ENCODE results near the gene TRIM67.

The TRIM67 gene

DNA sequence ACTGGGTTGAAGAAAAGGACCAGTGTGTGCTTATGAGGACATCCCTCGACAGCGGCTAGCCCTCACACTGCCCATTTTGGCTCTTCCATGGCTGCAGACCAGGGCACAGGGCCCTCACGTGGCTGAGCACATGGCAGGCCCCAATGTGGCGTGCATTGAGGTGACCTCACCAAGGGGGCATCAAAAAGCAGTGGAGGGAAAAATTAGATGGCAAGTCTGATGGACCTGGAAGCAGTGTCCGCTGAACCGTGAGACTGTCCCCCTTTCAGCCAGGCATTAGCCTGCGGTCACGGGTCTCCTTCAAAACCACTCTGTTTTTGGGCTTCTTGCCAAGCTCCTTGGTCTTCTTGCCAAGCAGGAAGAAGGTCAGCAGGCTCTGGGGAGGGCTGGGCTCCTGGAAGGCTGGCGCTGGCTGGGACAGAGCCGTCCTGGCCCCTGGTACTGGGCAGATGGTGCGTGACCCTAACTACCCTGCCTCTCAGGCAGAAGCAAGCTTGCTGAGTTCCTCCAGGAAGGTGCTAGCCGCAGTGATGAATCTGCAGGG, 30.8 kb downstream of the TRIM67 start:
- Histone ChIP-seq H3K4me3 (ENCODE audit: low read length) (no peak overlapping the region), H3K36me3 (ENCODE audit: insufficient read depth, low read length) (no peaks in the 10 kb centered on the region), H3K4me1 (ENCODE audit: insufficient read depth, low read length) (peaks cover 8% of the 10 kb centered on the region), H3K27me3 (ENCODE audit: insufficient read depth, low read length) (no peaks in the 10 kb centered on the region), H2AFZ (ENCODE audit: low read depth, low read length) (no peak overlapping the region), H3K9me3 (ENCODE audit: low read length) (peaks cover 7% of the 10 kb centered on the region)

DNA sequence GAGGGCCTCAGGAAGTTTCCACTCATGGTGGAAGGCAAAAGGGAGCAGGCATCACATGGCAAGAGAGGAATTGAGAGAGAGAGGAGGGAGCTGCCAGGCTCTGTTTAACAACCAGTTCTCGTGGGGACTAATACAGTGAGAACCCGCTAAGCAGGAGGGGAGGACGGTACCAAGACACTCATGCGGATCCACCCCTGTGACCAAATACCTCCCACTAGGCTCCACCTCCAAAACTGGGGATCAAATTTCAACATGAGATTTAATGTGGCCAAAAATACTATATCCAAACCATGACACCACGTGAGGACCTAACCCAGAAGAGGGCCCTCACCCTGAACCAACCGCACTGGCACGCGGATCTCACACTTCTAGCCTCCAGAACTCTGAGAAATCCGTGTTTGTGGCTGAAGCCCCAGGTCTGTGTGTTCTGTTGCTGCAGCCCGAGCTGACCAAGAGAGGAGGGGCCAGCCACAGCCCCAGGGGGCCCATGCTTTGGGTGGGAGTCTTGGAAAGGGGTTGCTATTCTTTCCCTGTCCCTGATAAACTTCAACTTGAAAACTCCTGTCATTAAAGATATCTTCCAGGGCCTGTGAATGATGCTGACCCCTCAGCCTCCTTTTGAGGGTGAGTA, 32.0 kb downstream of the TRIM67 start:
- no peaks in the 10 kb centered on the region for H3K36me3 ChIP-seq (ENCODE audit: insufficient read depth, low read length)
- H3K9me3 ChIP-seq (ENCODE audit: low read length) = peaks cover 4% of the 10 kb centered on the region
- no peaks in the 10 kb centered on the region for H3K27me3 ChIP-seq (ENCODE audit: insufficient read depth, low read length)
- H3K4me3 ChIP-seq (ENCODE audit: low read length) = no peak overlapping the region
- no peak overlapping the region for H2AFZ ChIP-seq (ENCODE audit: low read depth, low read length)
- H3K4me1 ChIP-seq (ENCODE audit: insufficient read depth, low read length) = no peaks in the 10 kb centered on the region

DNA sequence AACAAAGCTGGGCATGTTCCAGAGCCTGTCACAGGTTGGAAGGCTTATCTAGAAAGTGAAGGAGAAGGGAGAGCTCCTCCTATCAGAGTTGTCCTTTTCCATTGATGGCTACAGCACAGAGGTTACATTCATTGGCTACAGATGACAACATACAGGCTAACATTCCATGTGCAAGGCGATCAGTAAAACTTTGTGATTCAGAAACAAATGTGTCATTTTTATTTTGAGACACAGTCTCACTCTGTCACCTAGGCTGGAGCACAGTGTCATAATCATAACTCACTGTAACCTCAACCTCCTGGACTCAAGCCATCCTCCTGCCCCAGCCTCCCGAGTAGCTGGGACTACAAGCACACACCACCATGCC, 32.6 kb downstream of the TRIM67 start:
- H3K4me3 ChIP-seq (ENCODE audit: low read length) = no peak overlapping the region
- H3K27me3 ChIP-seq (ENCODE audit: insufficient read depth, low read length) = no peaks in the 10 kb centered on the region
- H3K4me1 ChIP-seq (ENCODE audit: insufficient read depth, low read length) = no peaks in the 10 kb centered on the region
- H2AFZ ChIP-seq (ENCODE audit: low read depth, low read length) = no peak overlapping the region
- no peaks in the 10 kb centered on the region for H3K36me3 ChIP-seq (ENCODE audit: insufficient read depth, low read length)
- H3K9me3 ChIP-seq (ENCODE audit: low read length) = peaks cover 3% of the 10 kb centered on the region

GRCh38 chr1:231194843-231195516, 33.1 kb downstream of the TRIM67 start:
- no peaks in the 10 kb centered on the region for H3K36me3 ChIP-seq (ENCODE audit: insufficient read depth, low read length)
- no peak overlapping the region for H3K4me3 ChIP-seq (ENCODE audit: low read length)
- H3K4me1 ChIP-seq (ENCODE audit: insufficient read depth, low read length) = no peaks in the 10 kb centered on the region
- H3K27me3 ChIP-seq (ENCODE audit: insufficient read depth, low read length) = no peaks in the 10 kb centered on the region
- peaks cover 2% of the 10 kb centered on the region for H3K9me3 ChIP-seq (ENCODE audit: low read length)
- H2AFZ ChIP-seq (ENCODE audit: low read depth, low read length) = no peak overlapping the region

DNA sequence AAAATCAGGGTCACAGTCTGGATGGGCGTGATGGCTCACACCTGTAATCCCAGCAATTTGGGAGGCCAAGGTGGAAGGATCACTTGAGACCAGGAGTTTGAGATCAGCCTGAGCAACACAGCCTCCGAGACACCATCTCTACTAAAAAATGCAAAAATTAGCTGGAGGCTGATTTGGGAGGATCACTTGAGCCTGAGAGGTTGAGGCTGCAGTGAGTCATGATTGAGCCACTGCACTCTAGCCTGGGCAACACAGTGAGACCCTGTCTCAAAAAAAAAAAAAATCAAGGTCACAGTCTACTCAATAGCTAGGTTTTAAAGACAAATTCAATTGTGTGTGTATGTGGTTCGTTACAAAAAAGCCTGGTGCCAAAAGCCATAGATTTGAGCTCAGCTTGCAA, 34.4 kb downstream of the TRIM67 start:
- Histone ChIP-seq H3K27me3 (ENCODE audit: insufficient read depth, low read length) (no peaks in the 10 kb centered on the region), H3K4me3 (ENCODE audit: low read length) (no peak overlapping the region), H3K36me3 (ENCODE audit: insufficient read depth, low read length) (no peaks in the 10 kb centered on the region)

GRCh38 chr1:231196728-231197127, 34.9 kb downstream of the TRIM67 start:
- H3K4me1 ChIP-seq (ENCODE audit: insufficient read depth, low read length) = no peaks in the 10 kb centered on the region
- H3K27me3 ChIP-seq (ENCODE audit: insufficient read depth, low read length) = no peaks in the 10 kb centered on the region
- peaks cover 2% of the 10 kb centered on the region for H3K9me3 ChIP-seq (ENCODE audit: low read length)
- no peak overlapping the region for H3K4me3 ChIP-seq (ENCODE audit: low read length)
- H2AFZ ChIP-seq (ENCODE audit: low read depth, low read length) = no peak overlapping the region
- no peaks in the 10 kb centered on the region for H3K36me3 ChIP-seq (ENCODE audit: insufficient read depth, low read length)

More for the DNA sequence above, 34.4 kb downstream of the TRIM67 start:
- peaks cover 2% of the 10 kb centered on the region for H3K9me3 ChIP-seq (ENCODE audit: low read length)
- no peak overlapping the region for H2AFZ ChIP-seq (ENCODE audit: low read depth, low read length)
- H3K4me1 ChIP-seq (ENCODE audit: insufficient read depth, low read length) = no peaks in the 10 kb centered on the region

- Histone ChIP-seq H2AFZ (ENCODE audit: low read depth, low read length) (no peak overlapping the region), H3K27me3 (ENCODE audit: insufficient read depth, low read length) (no peaks in the 10 kb centered on the region)
Measured at GRCh38 chr1:231199868-231200267, 38.0 kb downstream of the TRIM67 start.

DNA sequence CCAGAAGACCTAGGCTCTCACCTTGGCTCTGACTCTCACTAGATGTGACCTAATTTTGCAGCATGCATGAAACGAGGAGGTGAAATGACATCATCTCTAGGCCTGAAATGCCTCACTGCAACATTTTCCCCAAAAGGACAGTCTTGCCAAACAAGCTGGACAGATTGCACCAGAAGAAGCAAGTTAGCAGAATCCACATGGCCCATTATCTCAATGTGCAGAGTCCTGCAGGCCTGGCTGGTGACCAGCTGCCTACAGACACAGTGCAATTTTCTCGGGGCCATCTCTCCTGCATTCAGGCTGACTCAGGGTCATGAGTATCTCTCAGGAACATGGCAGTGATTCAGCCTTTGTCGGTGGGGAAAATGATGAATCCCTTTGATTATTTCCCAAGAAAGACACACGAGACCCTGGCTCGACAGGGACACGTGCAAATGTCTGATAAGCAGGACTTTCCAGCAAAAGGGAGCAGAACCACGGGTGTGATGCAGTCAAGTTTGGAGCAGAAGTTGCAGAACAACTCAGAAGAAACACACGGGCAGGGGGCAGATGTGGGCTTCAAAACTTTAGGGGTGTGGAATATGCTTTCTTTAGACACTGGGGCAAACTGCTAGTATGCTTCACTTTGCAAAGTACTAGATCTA, 38.7 kb downstream of the TRIM67 start:
- Histone ChIP-seq H3K9me3 (ENCODE audit: low read length) (peaks cover 2% of the 10 kb centered on the region), H3K4me3 (ENCODE audit: low read length) (no peak overlapping the region), H3K4me1 (ENCODE audit: insufficient read depth, low read length) (no peaks in the 10 kb centered on the region), H3K36me3 (ENCODE audit: insufficient read depth, low read length) (no peaks in the 10 kb centered on the region), H3K27me3 (ENCODE audit: insufficient read depth, low read length) (no peaks in the 10 kb centered on the region), H2AFZ (ENCODE audit: low read depth, low read length) (no peak overlapping the region)

More at GRCh38 chr1:231199868-231200267, 38.0 kb downstream of the TRIM67 start:
- Histone ChIP-seq H3K4me3 (ENCODE audit: low read length) (no peak overlapping the region), H3K4me1 (ENCODE audit: insufficient read depth, low read length) (no peaks in the 10 kb centered on the region), H3K36me3 (ENCODE audit: insufficient read depth, low read length) (no peaks in the 10 kb centered on the region), H3K9me3 (ENCODE audit: low read length) (peaks cover 2% of the 10 kb centered on the region)

- no peak overlapping the region for H3K4me3 ChIP-seq (ENCODE audit: low read length)
- peaks cover 2% of the 10 kb centered on the region for H3K9me3 ChIP-seq (ENCODE audit: low read length)
- no peaks in the 10 kb centered on the region for H3K27me3 ChIP-seq (ENCODE audit: insufficient read depth, low read length)
- H3K4me1 ChIP-seq (ENCODE audit: insufficient read depth, low read length) = no peaks in the 10 kb centered on the region
- H2AFZ ChIP-seq (ENCODE audit: low read depth, low read length) = no peak overlapping the region
- H3K36me3 ChIP-seq (ENCODE audit: insufficient read depth, low read length) = no peaks in the 10 kb centered on the region
Measured at GRCh38 chr1:231201375-231201978, 39.6 kb downstream of the TRIM67 start.

DNA sequence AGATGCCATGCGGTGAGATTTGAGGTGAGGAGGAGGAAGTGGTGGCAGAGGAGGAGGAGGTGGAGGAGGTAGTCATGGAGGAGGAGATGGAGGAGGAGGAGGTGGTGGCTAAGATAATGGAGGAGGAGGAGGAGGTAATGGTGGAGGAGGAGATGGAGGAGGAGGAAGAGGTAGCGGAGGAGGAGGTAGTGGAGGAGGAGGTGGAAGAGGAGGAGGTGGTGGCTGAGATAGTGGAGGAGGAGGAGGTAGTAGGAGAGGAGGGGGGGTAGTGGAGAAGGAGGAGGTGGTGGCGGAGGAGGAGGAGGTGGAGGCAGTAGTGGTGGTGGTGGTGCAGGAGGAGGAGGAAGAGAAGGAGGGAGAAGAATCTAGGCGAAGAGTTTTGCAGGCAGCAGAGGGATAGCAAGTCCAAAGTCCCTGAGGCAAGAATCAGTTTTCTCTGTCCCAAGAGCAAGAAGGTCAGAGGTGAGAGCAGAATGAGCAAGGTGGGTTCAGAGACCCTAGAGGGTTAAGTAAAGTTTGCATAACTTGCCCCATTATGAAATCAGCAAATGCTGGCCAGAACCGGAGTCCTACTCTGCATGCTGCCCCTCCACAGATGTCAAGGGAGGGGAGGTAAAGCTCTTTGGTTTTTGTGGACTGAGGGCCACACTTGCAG, 40.2 kb downstream of the TRIM67 start:
- H3K27me3 ChIP-seq (ENCODE audit: insufficient read depth, low read length) = no peaks in the 10 kb centered on the region
- H3K36me3 ChIP-seq (ENCODE audit: insufficient read depth, low read length) = no peaks in the 10 kb centered on the region
- peaks cover 2% of the 10 kb centered on the region for H3K9me3 ChIP-seq (ENCODE audit: low read length)
- H3K4me3 ChIP-seq (ENCODE audit: low read length) = no peak overlapping the region
- no peak overlapping the region for H2AFZ ChIP-seq (ENCODE audit: low read depth, low read length)
- no peaks in the 10 kb centered on the region for H3K4me1 ChIP-seq (ENCODE audit: insufficient read depth, low read length)

- H3K27me3 ChIP-seq (ENCODE audit: insufficient read depth, low read length) = no peaks in the 10 kb centered on the region
- peaks cover 2% of the 10 kb centered on the region for H3K9me3 ChIP-seq (ENCODE audit: low read length)
- H3K4me1 ChIP-seq (ENCODE audit: insufficient read depth, low read length) = no peaks in the 10 kb centered on the region
- no peak overlapping the region for H2AFZ ChIP-seq (ENCODE audit: low read depth, low read length)
- no peak overlapping the region for H3K4me3 ChIP-seq (ENCODE audit: low read length)
- H3K36me3 ChIP-seq (ENCODE audit: insufficient read depth, low read length) = no peaks in the 10 kb centered on the region
Measured at GRCh38 chr1:231203259-231204057, 41.6 kb downstream of the TRIM67 start.

DNA sequence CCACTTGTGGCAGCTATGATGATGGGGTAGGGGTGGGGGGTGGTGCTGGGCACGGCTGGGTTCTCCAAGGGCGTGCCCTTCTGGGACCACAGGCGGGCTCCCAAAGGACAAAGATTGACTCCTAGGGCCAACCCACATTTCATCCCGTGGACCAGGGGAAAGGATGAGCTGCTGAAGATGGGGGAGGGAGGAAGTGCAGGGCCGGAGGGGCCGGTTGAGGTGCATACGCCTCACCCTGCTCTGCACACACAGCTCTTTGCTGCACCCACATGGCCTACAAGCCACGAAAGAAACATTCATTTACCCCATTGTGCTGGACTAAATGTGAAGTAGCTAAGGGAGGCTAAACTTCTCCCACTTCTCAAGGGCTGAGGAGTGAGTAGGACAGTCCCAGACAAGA, 45.0 kb downstream of the TRIM67 start:
- Histone ChIP-seq H3K27me3 (ENCODE audit: insufficient read depth, low read length) (no peaks in the 10 kb centered on the region), H3K36me3 (ENCODE audit: insufficient read depth, low read length) (peaks cover 2% of the 10 kb centered on the region), H3K9me3 (ENCODE audit: low read length) (no peaks in the 10 kb centered on the region), H3K4me3 (ENCODE audit: low read length) (no peak overlapping the region), H2AFZ (ENCODE audit: low read depth, low read length) (no peak overlapping the region), H3K4me1 (ENCODE audit: insufficient read depth, low read length) (no peaks in the 10 kb centered on the region)
